H9 (cell line): ENCODE results near the gene HS3ST4. TPM values are rescaled to one million over a fixed set of nuclear protein-coding genes. Genes with fewer than 3 reads are reported as not detected.

Experiments
- DNase-seq: peaks from one replicate; pipeline ENCODE4 v3.0.0-alpha.2; 2017
- H2AFZ ChIP-seq: one replicate; pipeline ENCODE4 v1.6.1; 2013; ENCODE audit warnings: mild to moderate bottlenecking, low read length, control low read depth, moderate library complexity
- H2AK5ac ChIP-seq: 2 replicates; pipeline ENCODE4 v1.6.1; 2013; ENCODE audit warnings: low read length, control low read depth, mixed read lengths; ENCODE audit not compliant: insufficient read length
- H2BK120ac ChIP-seq: one replicate; pipeline ENCODE4 v1.6.1; 2013; ENCODE audit warnings: low read depth, mild to moderate bottlenecking, low read length, control low read depth, inconsistent platforms; ENCODE audit not compliant: poor library complexity, severe bottlenecking
- H2BK12ac ChIP-seq: 2 replicates; pipeline ENCODE4 v1.6.1; 2013; ENCODE audit warnings: low read length, control low read depth, mixed read lengths, low read depth; ENCODE audit not compliant: insufficient read length
- H2BK15ac ChIP-seq: 2 replicates; pipeline ENCODE4 v1.6.1; 2013; ENCODE audit warnings: low read depth, low read length, control low read depth
- H2BK20ac ChIP-seq: one replicate; pipeline ENCODE4 v1.6.1; 2013; ENCODE audit warnings: low read depth, mild to moderate bottlenecking, low read length, control low read depth, inconsistent platforms; ENCODE audit not compliant: poor library complexity, severe bottlenecking
- H2BK5ac ChIP-seq: 2 replicates; pipeline ENCODE4 v1.6.1; 2013; ENCODE audit warnings: low read length, control low read depth, mixed read lengths; ENCODE audit not compliant: insufficient read length
- H3K14ac ChIP-seq: 2 replicates; pipeline ENCODE4 v1.6.1; 2013; ENCODE audit warnings: low read length, control low read depth; ENCODE audit not compliant: insufficient read depth
- H3K18ac ChIP-seq: 2 replicates; pipeline ENCODE4 v1.6.1; 2013; ENCODE audit warnings: low read depth, mild to moderate bottlenecking, mixed read lengths, low read length, control low read depth; ENCODE audit not compliant: insufficient read length
- H3K23ac ChIP-seq: 2 replicates; pipeline ENCODE4 v1.6.1; 2013; ENCODE audit warnings: low read length, control low read depth, mixed read lengths, low read depth; ENCODE audit not compliant: insufficient read length
- H3K23me2 ChIP-seq: 2 replicates; pipeline ENCODE4 v1.6.1; 2013; ENCODE audit warnings: low read depth, mild to moderate bottlenecking, mixed read lengths, low read length, control low read depth; ENCODE audit not compliant: insufficient read length, poor library complexity, severe bottlenecking
- H3K27ac ChIP-seq: 2 replicates; pipeline ENCODE4 v1.5.1; 2013; ENCODE audit warnings: low read length, control low read depth, mixed read lengths, low read depth; ENCODE audit not compliant: insufficient read length
- H3K27me3 ChIP-seq: 2 replicates; pipeline ENCODE4 v1.6.1; 2013; ENCODE audit warnings: low read length, control low read depth, inconsistent platforms; ENCODE audit not compliant: insufficient read depth
- H3K4ac ChIP-seq: 2 replicates; pipeline ENCODE4 v1.6.1; 2013; ENCODE audit warnings: low read depth, mild to moderate bottlenecking, control low read depth, inconsistent platforms, low read length, moderate library complexity
- H3K4me1 ChIP-seq: 2 replicates; pipeline ENCODE4 v1.6.1; 2013; ENCODE audit warnings: low read length, control low read depth, inconsistent platforms; ENCODE audit not compliant: insufficient read depth
- H3K4me2 ChIP-seq: 2 replicates; pipeline ENCODE4 v1.6.1; 2013; ENCODE audit warnings: low read length, control low read depth, mixed read lengths; ENCODE audit not compliant: insufficient read length, insufficient read depth
- H3K56ac ChIP-seq: 2 replicates; pipeline ENCODE4 v1.6.1; 2013; ENCODE audit warnings: low read depth, mild to moderate bottlenecking, mixed read lengths, low read length, control low read depth; ENCODE audit not compliant: insufficient read length
- H3K79me1 ChIP-seq: 2 replicates; pipeline ENCODE4 v1.6.1; 2013; ENCODE audit warnings: low read depth, mild to moderate bottlenecking, moderate library complexity, low read length, control low read depth, inconsistent platforms; ENCODE audit not compliant: insufficient read depth, poor library complexity, severe bottlenecking
- H3K79me2 ChIP-seq: 2 replicates; pipeline ENCODE4 v1.6.1; 2013; ENCODE audit warnings: low read length, control low read depth, inconsistent platforms; ENCODE audit not compliant: insufficient read depth
- H3K9ac ChIP-seq: 2 replicates; pipeline ENCODE4 v1.6.1; 2013; ENCODE audit warnings: low read length, control low read depth, mixed read lengths; ENCODE audit not compliant: insufficient read length; ENCODE audit errors: extremely low read depth
- H3K9me3 ChIP-seq: one replicate; pipeline ENCODE4 v1.6.1; 2013; ENCODE audit warnings: low read depth, low read length, inconsistent platforms; ENCODE audit not compliant: control insufficient read depth
- H3T11ph ChIP-seq: one replicate; pipeline ENCODE4 v1.6.1; 2013; ENCODE audit warnings: mild to moderate bottlenecking, low read length, control low read depth, inconsistent platforms
- H4K20me1 ChIP-seq: one replicate; pipeline ENCODE4 v1.6.1; 2013; ENCODE audit not compliant: control insufficient read depth, insufficient read length, insufficient read depth
- H4K5ac ChIP-seq: 2 replicates; pipeline ENCODE4 v1.6.1; 2013; ENCODE audit warnings: low read depth, mild to moderate bottlenecking, mixed read lengths, low read length, control low read depth; ENCODE audit not compliant: insufficient read length
- H4K8ac ChIP-seq: replicated peaks from 2 replicates; pipeline ENCODE4 v1.6.1; 2013; ENCODE audit warnings: low read length, control low read depth, mixed read lengths, low read depth; ENCODE audit not compliant: insufficient read length
- H4K91ac ChIP-seq: 2 replicates; pipeline ENCODE4 v1.6.1; 2013; ENCODE audit warnings: low read depth, mild to moderate bottlenecking, moderate library complexity, mixed read lengths, low read length, control low read depth; ENCODE audit not compliant: insufficient read length
- H3K27ac Mint-ChIP-seq, 3 experiments: 2 replicates in 2 of 3; 3 replicates in 1 of 3; pipeline ENCODE4 v1.8.0; 2020 to 2021; ENCODE audit warnings: mixed read lengths in 3 of 3, mild to moderate bottlenecking in 1 of 3, moderate library complexity in 1 of 3
- H3K27me3 Mint-ChIP-seq: 2 replicates; pipeline ENCODE4 v1.8.0; 2021; ENCODE audit warnings: low read depth, mild to moderate bottlenecking, moderate library complexity, mixed read lengths
- H3K36me3 Mint-ChIP-seq, 3 experiments: 2 replicates in 2 of 3; 3 replicates in 1 of 3; pipeline ENCODE4 v1.8.0; 2020 to 2021; ENCODE audit warnings: low read depth in 3 of 3, mixed read lengths in 3 of 3; ENCODE audit not compliant: insufficient read depth in 1 of 3
- H3K4me1 Mint-ChIP-seq, 2 experiments: 2 replicates each; pipeline ENCODE4 v1.8.0; 2020; ENCODE audit warnings: mixed read lengths in 2 of 2
- H3K4me3 Mint-ChIP-seq, 2 experiments: 2 replicates in 1 of 2; 3 replicates in 1 of 2; pipeline ENCODE4 v1.8.0; 2020 to 2021; ENCODE audit warnings: mild to moderate bottlenecking in 2 of 2, mixed read lengths in 2 of 2, moderate library complexity in 1 of 2
- H3K9me3 Mint-ChIP-seq, 2 experiments: 2 replicates in 1 of 2; 3 replicates in 1 of 2; pipeline ENCODE4 v1.8.0; 2020; ENCODE audit warnings: mild to moderate bottlenecking in 2 of 2, mixed read lengths in 2 of 2, moderate library complexity in 1 of 2
- CTCF ChIP-seq: fragments of 200-600 bp; sonication (generic); conservative IDR thresholded peaks from 3 replicates; pipeline ENCODE4 v1.8.0; 2021; ENCODE audit warnings: antibody characterized with exemption, mild to moderate bottlenecking
- WGBS: extraction: QIAGEN DNeasy Blood & Tissue Kit; methylation state at CpG from one replicate; pipeline ENCODE4 v1.1.7; 2013; ENCODE audit warnings: missing lambda C conversion rate, low lambda C conversion rate, mixed read lengths; ENCODE audit not compliant: insufficient read length; ENCODE audit errors: extremely low coverage; 5-methylcytosine and 5-hydroxymethylcytosine counted together
- total RNA-seq: library from RNA; stranded (reverse); gene quantifications from 2 replicates; pipeline ENCODE4 v1.2.1, GENCODE V29; 2021

The HS3ST4 gene
- total RNA-seq, 1 experiment from 2014 or later, result 1.7 TPM

GRCh38 chr16:25841761-25842160, 150.0 kb downstream of the HS3ST4 start:
- Histone ChIP-seq H3K23me2 (no peaks in the 10 kb centered on the region), H3K4me1 (no peaks in the 10 kb centered on the region), H3K27me3 (no peaks in the 10 kb centered on the region), H3K18ac (no peak overlapping the region), H2BK15ac (no peak overlapping the region), H3K4me2 (no peak overlapping the region), H4K20me1 (no peaks in the 10 kb centered on the region), H3K9ac (no peak overlapping the region), H4K91ac (no peak overlapping the region), H2AK5ac (no peak overlapping the region), H3T11ph (no peak overlapping the region), H2BK12ac (no peak overlapping the region), H4K5ac (no peak overlapping the region), H3K9me3 (no peaks in the 10 kb centered on the region), H2AFZ (no peak overlapping the region), H2BK5ac (no peak overlapping the region), H2BK20ac (no peak overlapping the region), H3K56ac (no peak overlapping the region), H3K27ac (no peak overlapping the region), H3K79me1 (no peaks in the 10 kb centered on the region), H3K4ac (no peak overlapping the region), H3K79me2 (no peaks in the 10 kb centered on the region), H3K14ac (no peak overlapping the region), H3K23ac (no peak overlapping the region), H4K8ac (no peak overlapping the region), H2BK120ac (no peak overlapping the region)
- peaks cover 5 to 7% of the 10 kb centered on the region in 2 experiments; a peak in 3 of 5 replicates for H3K9me3 Mint-ChIP-seq
- no peak for TF ChIP-seq CTCF
- H3K4me1 Mint-ChIP-seq, result peaks cover 23 to 28% of the 10 kb centered on the region in 2 experiments
- no peak overlapping the region for H3K4me3 Mint-ChIP-seq
- H3K36me3 Mint-ChIP-seq, result peaks cover 0 to 11% (median 6%) of the 10 kb centered on the region in 3 experiments; a peak in 5 of 7 replicates
- H3K27ac Mint-ChIP-seq, result no peak overlapping the region
- peaks cover 16% of the 10 kb centered on the region for H3K27me3 Mint-ChIP-seq
- DNase-seq, result no peak
- no CpG with 5 or more reads among the region's 3 CpGs for WGBS
